Activated B cell treated with CpG ODN at 0.5 μM for 24 hours (primary cell): ENCODE data around the gene CFDP1. TPM values are rescaled to one million over a fixed set of nuclear protein-coding genes. Genes with fewer than 3 reads are reported as not detected.

Source experiments
- ATAC-seq: fragments of 200-7000 bp; cut with Tn5 transposase; one replicate; pipeline ENCODE4 v1.10.0; 2021; ENCODE audit warnings: low read depth, mild to moderate bottlenecking, moderate library complexity
- CTCF ChIA-PET: fragments of 350-600 bp; sonication (Branson Sonifier 250); formaldehyde crosslinking; loops from one replicate; lab custom pipeline; 2021; ENCODE audit warnings: antibody characterized with exemption; lab: Charles Lee
- POLR2A ChIA-PET: fragments of 350-600 bp; sonication (Branson Sonifier 250); formaldehyde crosslinking; loops from one replicate; lab custom pipeline; 2021; ENCODE audit warnings: antibody characterized with exemption; lab: Charles Lee
- DNase-seq: peaks from one replicate; pipeline ENCODE4 v3.0.0; 2022
- H3K27ac Mint-ChIP-seq: one replicate; pipeline ENCODE4 v1.8.0; 2020; ENCODE audit warnings: mixed read lengths
- H3K27me3 Mint-ChIP-seq: one replicate; pipeline ENCODE4 v1.8.0; 2021; ENCODE audit warnings: mixed read lengths
- H3K36me3 Mint-ChIP-seq: one replicate; pipeline ENCODE4 v1.8.0; 2021; ENCODE audit warnings: low read depth, mixed read lengths
- H3K4me1 Mint-ChIP-seq: one replicate; pipeline ENCODE4 v1.8.0; 2021; ENCODE audit warnings: mixed read lengths
- H3K4me3 Mint-ChIP-seq: one replicate; pipeline ENCODE4 v1.8.0; 2020; ENCODE audit warnings: mild to moderate bottlenecking, mixed read lengths
- H3K9me3 Mint-ChIP-seq: one replicate; pipeline ENCODE4 v1.8.0; 2020; ENCODE audit warnings: mixed read lengths
- intact Hi-C: fragments of 100-400 bp; cut with micrococcal nuclease; formaldehyde crosslinking; loops from one replicate; pipeline ENCODE4 v1.15.1; 2024
- total RNA-seq: library from RNA; stranded (reverse); gene quantifications from 2 replicates; pipeline ENCODE4 v1.2.3, GENCODE V29; 2022
- TF ChIP-seq, protein P1 (sequence below): fragments of 200-600 bp; IDR thresholded peaks from one replicate; pipeline ENCODE4 v1.8.0; 2022; ENCODE audit warnings: antibody characterized with exemption, mild to moderate bottlenecking

CFDP1 gene
- total RNA-seq, 1 donor from 2014 or later: 32.0 TPM

DNA sequence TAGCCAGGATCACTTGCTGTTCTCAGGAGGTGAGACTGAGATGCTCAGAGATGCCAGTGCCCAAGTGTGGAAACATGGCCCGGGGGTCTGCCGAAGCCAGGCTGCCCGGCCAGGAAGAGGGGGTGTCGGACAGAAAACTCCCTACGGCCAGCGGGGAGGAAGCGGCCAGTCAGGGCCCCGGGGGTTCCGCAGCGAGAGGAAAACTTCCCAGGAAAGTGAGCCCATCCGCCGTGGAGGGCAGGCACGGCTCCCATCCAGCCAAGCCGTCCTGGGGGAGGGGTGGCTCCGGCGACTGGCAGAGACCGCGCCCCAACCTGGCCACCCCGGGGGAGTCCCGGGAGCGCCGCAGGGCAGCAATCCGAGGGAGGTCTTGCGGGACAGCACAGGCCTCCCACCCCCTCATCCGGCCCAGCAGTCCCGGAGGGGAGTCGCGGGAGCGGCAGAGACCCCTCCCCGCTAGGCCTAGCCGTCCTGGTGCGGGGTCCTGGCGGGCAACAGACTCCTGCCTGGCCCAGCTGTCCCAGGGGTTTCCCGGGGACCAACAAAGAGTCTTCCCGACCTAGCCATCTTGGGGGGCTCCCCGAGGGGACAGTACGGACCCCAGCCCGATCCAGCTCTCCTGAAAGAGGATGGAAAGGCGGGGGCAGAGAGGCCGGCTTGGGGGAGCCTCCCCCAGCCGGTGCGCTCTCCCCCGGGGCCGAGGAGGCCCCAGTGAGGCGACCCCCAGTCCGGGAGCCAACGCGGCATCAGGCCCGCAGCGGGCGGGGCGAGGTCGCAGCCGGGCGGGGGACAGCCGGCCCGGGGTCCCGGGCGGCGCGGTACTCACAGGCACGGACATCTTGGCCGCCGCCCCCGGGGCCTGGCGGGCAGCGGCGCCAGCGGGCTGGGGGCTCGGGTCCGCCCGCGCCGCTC is 168.0 kb downstream of the CFDP1 start:
- Mint-ChIP-seq H3K4me1 (peaks cover 12% of the 10 kb centered on the region), H3K36me3 (no peaks in the 10 kb centered on the region), H3K27me3 (peaks cover 52% of the 10 kb centered on the region), H3K27ac (no peak overlapping the region), H3K4me3 (peak overlapping the region; percentile 53), H3K9me3 (no peaks in the 10 kb centered on the region)
- ChIA-PET CTCF (no interaction called here), POLR2A (no interaction called here)
- ATAC-seq (peak; percentile 21), DNase-seq (peak; percentile 16)
- intact Hi-C loops: loop anchor here (5.0 kb wide), 1 partner anchor 33 kb away; no protein-coding TSS in a partner anchor
- TF ChIP-seq, protein P1, sequence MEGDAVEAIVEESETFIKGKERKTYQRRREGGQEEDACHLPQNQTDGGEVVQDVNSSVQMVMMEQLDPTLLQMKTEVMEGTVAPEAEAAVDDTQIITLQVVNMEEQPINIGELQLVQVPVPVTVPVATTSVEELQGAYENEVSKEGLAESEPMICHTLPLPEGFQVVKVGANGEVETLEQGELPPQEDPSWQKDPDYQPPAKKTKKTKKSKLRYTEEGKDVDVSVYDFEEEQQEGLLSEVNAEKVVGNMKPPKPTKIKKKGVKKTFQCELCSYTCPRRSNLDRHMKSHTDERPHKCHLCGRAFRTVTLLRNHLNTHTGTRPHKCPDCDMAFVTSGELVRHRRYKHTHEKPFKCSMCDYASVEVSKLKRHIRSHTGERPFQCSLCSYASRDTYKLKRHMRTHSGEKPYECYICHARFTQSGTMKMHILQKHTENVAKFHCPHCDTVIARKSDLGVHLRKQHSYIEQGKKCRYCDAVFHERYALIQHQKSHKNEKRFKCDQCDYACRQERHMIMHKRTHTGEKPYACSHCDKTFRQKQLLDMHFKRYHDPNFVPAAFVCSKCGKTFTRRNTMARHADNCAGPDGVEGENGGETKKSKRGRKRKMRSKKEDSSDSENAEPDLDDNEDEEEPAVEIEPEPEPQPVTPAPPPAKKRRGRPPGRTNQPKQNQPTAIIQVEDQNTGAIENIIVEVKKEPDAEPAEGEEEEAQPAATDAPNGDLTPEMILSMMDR: no peak

DNA sequence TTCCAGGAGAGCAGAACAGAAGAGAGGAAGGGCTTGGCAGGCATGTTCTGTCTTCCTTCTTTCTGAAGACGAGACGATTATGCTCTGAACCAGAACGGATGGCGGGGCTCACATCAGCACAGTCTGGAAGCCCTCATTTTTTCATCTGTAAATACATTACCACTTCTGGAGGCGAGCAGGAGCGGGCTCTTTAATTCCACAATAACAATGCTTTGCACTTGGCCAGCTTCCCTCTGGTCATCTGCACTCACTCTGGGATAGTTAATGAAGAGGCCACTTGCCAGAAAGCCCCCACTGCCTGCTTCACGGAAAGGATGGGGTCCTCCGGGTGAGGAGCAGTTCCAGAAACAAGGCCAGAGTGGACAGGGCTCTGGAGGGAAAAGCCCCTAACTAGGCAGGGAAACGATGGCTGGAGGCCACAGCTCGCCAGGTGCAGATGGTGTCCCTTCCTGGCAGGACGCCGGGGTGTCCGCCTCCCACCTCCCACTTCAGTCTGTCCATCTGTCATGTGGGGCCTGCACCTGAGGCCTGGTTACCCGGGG is 168.8 kb downstream of the CFDP1 start:
- no peaks in the 10 kb centered on the region for H3K9me3 Mint-ChIP-seq
- H3K27me3 Mint-ChIP-seq: peaks cover 49% of the 10 kb centered on the region
- no peaks in the 10 kb centered on the region for H3K36me3 Mint-ChIP-seq
- no peak for ATAC-seq
- H3K27ac Mint-ChIP-seq: no peak overlapping the region
- intact Hi-C loops: no loop called here
- no peak for DNase-seq
- ChIA-PET POLR2A (no interaction called here), CTCF (no interaction called here)
- peaks cover 12% of the 10 kb centered on the region for H3K4me1 Mint-ChIP-seq
- peak overlapping the region; percentile 53 for H3K4me3 Mint-ChIP-seq
- TF ChIP-seq, protein P1: no peak

DNA sequence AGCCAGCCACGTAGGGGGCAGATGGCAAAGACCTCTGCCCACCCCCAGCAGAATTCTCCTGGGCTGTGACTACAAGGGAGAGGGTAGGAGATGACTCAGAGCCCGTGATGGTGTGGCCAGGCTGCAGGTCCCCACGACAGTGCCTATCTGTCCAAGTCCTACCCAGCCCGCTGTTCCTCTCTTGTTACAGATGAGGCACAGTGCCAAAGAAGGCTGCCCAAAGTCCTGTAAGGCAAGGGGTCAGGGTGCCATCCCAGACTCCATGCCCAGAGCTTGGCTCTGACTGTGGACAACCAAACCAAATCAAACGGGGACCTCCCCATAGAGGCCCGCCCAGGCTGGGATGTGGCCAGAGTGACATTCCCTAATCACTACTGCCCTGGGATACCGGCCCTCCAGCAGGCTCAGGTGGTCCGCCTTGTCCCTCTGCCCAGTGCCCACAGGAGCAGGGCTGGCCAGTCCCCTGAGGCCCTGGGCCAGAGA is 169.3 kb downstream of the CFDP1 start:
- peaks cover 51% of the 10 kb centered on the region for H3K27me3 Mint-ChIP-seq

DNA sequence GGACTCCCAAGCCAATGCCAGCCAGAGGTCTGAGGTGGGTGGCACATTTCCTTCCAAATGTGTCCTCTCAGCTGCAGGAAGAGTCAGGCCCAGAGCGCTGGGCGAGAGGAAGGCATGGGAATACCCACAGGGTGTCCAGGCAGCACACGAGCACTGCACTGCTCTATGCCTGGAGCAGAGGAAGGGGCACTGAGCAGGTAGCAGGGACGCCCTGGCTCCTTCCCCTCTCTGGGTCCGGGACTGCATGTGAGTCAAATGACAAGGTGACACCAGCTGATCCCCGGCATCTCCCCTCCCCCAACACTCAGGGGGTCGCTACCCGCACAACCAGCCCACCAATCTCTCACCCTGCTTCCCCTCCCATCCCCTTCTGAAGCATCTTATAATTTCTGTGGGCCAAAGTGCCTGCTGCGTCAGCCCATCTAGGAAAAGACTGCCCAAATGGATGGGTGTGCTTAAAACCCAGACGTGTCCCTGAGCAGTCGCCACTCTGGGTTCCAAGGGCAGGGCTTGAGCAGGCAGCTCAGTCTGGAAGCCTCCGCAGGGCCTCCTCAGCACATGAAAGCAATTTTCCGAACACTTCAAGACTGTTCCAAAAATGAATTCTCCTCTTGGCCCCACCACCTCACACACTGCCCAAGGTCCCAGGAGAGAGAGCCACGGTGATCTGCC is 169.9 kb downstream of the CFDP1 start:
- ATAC-seq (no peak), DNase-seq (peak; percentile 14)
- POLR2A ChIA-PET: no interaction called here
- peaks cover 12% of the 10 kb centered on the region for H3K4me1 Mint-ChIP-seq
- no peaks in the 10 kb centered on the region for H3K9me3 Mint-ChIP-seq
- peaks cover 55% of the 10 kb centered on the region for H3K27me3 Mint-ChIP-seq
- CTCF ChIA-PET: no interaction called here
- TF ChIP-seq, protein P1: no peak
- H3K4me3 Mint-ChIP-seq: no peak overlapping the region
- H3K27ac Mint-ChIP-seq: no peak overlapping the region
- H3K36me3 Mint-ChIP-seq: no peaks in the 10 kb centered on the region
- intact Hi-C loops: no loop called here

More for the DNA sequence above, 169.3 kb downstream of the CFDP1 start:
- DNase-seq: no peak
- H3K4me3 Mint-ChIP-seq: peak overlapping the region; percentile 53
- peaks cover 12% of the 10 kb centered on the region for H3K4me1 Mint-ChIP-seq
- ChIA-PET CTCF (no interaction called here), POLR2A (no interaction called here)
- intact Hi-C loops: no loop called here
- H3K27ac Mint-ChIP-seq: no peak overlapping the region
- H3K36me3 Mint-ChIP-seq: no peaks in the 10 kb centered on the region
- no peaks in the 10 kb centered on the region for H3K9me3 Mint-ChIP-seq
- TF ChIP-seq, protein P1: no peak
- ATAC-seq: no peak

DNA sequence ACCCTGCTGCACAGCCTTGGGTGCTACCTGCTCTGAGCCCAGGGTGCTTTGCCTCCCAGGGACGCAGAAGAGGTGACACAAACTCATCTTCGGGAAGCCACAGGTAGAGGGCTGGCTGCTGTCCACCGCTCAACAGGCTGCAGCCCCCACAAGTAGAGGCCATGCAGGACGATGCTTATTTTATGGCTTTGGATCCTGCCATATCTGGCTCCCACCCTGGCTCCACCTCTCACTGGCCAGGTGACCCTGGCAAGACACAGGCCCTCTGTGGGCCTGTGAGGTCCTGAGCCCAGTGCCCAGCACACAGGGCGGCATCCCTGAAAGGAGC is 170.5 kb downstream of the CFDP1 start:
- Mint-ChIP-seq H3K4me3 (no peak overlapping the region), H3K4me1 (peaks cover 12% of the 10 kb centered on the region), H3K36me3 (no peaks in the 10 kb centered on the region), H3K27me3 (peaks cover 60% of the 10 kb centered on the region), H3K9me3 (no peaks in the 10 kb centered on the region), H3K27ac (no peak overlapping the region)
- ATAC-seq (no peak), DNase-seq (no peak)
- CTCF ChIA-PET: no interaction called here
- intact Hi-C loops: no loop called here
- TF ChIP-seq, protein P1: no peak
- POLR2A ChIA-PET: no interaction called here
